ENCODE results near the gene SIN3B. TPM values are rescaled to one million over a fixed set of nuclear protein-coding genes. Genes with fewer than 3 reads are reported as not detected.
A peak's percentile ranks its signal among the peaks of the same experiment; 100 is the strongest.

The SIN3B gene
- total and polyA plus RNA-seq, 2 of the 13 experiments (the other 11 are each of a cell fraction or from before 2014, with no cell fraction given): 12.9 to 25.7 TPM

- TF ChIP-seq ZNF264 (CRISPR knock-in tag; IDR thresholded peaks at IDR 0.05) (no peak), ZNF761 (CRISPR knock-in tag; conservative IDR thresholded peaks at IDR 0.05) (0 out of 2 replicates have a peak, but pooled peaks have one; percentile 29), ZNF746 (CRISPR knock-in tag; IDR thresholded peaks at IDR 0.05) (no peak), RBAK (CRISPR knock-in tag; IDR thresholded peaks at IDR 0.05) (no peak), NFRKB (IDR thresholded peaks at IDR 0.05) (no peak), TFAP4 (IDR thresholded peaks at IDR 0.05; ENCODE audit: borderline replicate concordance, low read depth) (no peak), PRDM15 (CRISPR knock-in tag; IDR thresholded peaks at IDR 0.05) (no peak), ZNF280D (CRISPR knock-in tag; IDR thresholded peaks at IDR 0.05) (no peak), GLMP (CRISPR knock-in tag; IDR thresholded peaks at IDR 0.05; ENCODE audit: borderline replicate concordance) (no peak), ZBTB7B (CRISPR knock-in tag; IDR thresholded peaks at IDR 0.05) (no peak), GMEB2 (CRISPR knock-in tag; IDR thresholded peaks at IDR 0.05; ENCODE audit: low read depth) (no peak), SRF (IDR thresholded peaks at IDR 0.05; ENCODE audit: low read depth, low read length) (no peak), TRIM24 (CRISPR knock-in tag; IDR thresholded peaks at IDR 0.05) (no peak), KDM5B (CRISPR knock-in tag; IDR thresholded peaks at IDR 0.05; ENCODE audit: borderline replicate concordance) (no peak), SALL1 (CRISPR knock-in tag; IDR thresholded peaks at IDR 0.05) (peak; percentile 12), CEBPB (IDR thresholded peaks at IDR 0.05; ENCODE audit: borderline replicate concordance, low read depth, low read length) (peak; percentile 89), POLR2G (IDR thresholded peaks at IDR 0.05; ENCODE audit: low read depth, low read length) (0 out of 2 replicates have a peak, but pooled peaks have one; percentile 25), THRA (CRISPR knock-in tag; IDR thresholded peaks at IDR 0.05; ENCODE audit: borderline replicate concordance) (peak; percentile 31; the same call in 1 of the 2 replicates)
Observed at GRCh38 chr19:16886305-16886880, 57.2 kb downstream of the SIN3B start (continued).
